ENCODE results near the gene STX16. TPM values are rescaled to one million over a fixed set of nuclear protein-coding genes. Genes with fewer than 3 reads are reported as not detected.

The STX16 gene
- 36.2 TPM for total RNA-seq (2013)
- 100 to 1,000 TPM in 1 of 3 donors, 10 to 100 TPM in 2; 15.6 to 165 (median 27.4) TPM for polyA plus RNA-seq
- 41.8 and 61.6 TPM in 2 replicates for polyA minus RNA-seq
- total RNA-seq, result 5.7 to 67.4 (median 23.0) reads per million in 11 experiments

DNA sequence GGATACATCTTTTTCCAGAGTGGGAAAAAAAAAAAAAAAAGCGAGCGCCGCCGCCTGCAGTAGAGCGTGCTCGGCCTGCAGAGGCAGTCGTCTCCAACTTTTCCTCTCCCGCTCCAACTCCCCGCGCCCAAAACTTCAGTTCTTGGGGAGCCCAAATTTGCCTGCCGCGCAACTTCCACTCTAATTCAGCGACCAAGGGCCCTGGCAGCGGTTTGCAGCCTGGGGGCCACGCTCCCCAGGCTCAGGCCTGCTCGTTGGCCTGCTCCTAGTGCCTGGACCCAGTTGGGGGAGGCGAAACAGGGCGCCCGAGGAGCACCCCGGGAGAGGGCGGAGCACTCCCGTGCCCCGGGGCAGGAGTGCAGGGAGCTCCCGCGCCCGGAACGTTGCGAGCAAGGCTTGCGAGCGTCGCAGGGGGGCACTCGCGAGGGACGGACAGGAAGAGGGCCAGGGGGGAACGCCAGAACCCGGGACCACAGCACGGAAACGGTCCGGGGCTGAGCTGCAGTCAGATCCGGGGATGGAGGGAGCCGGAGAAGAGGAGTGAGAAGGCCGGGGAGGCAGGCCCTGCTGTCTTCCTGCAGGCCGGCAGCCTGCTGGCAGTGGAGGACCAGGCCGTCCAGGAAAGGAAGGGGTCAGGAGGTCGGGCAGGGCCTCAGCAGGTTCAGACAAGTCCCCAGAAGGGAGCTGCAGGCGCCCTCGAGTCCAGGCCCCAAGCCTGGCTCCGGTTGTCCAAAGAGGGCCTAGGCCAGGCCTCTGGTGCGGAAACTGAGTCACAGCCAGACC lies at the start of gene STX16:
Gene STX16 (plus strand): TSS at position 508 of the 783 bp plus-strand sequence. CDS start 724 bp downstream, outside the sequence.
- Mint-ChIP-seq H3K4me3 (peak within 1 kb of the TSS; percentile 96 to 97), H3K36me3 (peaks cover 3 to 4% of the 10 kb centered on the region in 2 donors), H3K27ac (peak within 1 kb of the TSS; percentile 96 to 99 (median 98)), H3K9me3 (peaks cover 0 to 6% (median 0%) of the 10 kb centered on the region in 7 donors), H3K4me1 (peaks cover 20% of the 10 kb centered on the region), H3K27me3 (ENCODE audit: low read depth in 3 of 3) (peaks cover 12 to 15% (median 14%) of the 10 kb centered on the region in 3 donors)
- WGBS (ENCODE audit: insufficient coverage), result under 1% methylated on average over 43 of the region's 49 CpGs
- peak within 1 kb of the TSS; percentile 68 to 100 (median 91) for H3K4me3 ChIP-seq (replicated peaks in 1 of 3; ENCODE audit: low read depth in 2 of 3, low read length in 3 of 3)
- peak within 1 kb of the TSS; percentile 97 for H2AFZ ChIP-seq (ENCODE audit: insufficient read depth, low read depth, low read length, poor library complexity, severe bottlenecking)
- peaks cover 11% of the 10 kb centered on the region for H4K20me1 ChIP-seq (ENCODE audit: insufficient read depth, low read length)
- peak within 1 kb of the TSS; percentile 98 for H3K4me2 ChIP-seq (replicated peaks; ENCODE audit: extremely low read depth, low read length, poor library complexity, severe bottlenecking)
- H3K27ac ChIP-seq (ENCODE audit: low read depth in 1 of 2, low read length in 2 of 2), result peak within 1 kb of the TSS; percentile 95 to 98
- intact Hi-C loops (cut with micrococcal nuclease), result loop anchor here (5.0 to 10.0 kb wide), 6 partner anchors 196 to 394 kb away; partner anchors contain the start of genes VAPB (in 2 of the 2), PRELID3B (in 1 of the 2) and RAB22A (in 1 of the 2)
- peaks cover 0 to 10% of the 10 kb centered on the region in 2 donors for H3K36me3 ChIP-seq (replicated peaks in 1 of 2; ENCODE audit: control insufficient read depth in 1 of 2, insufficient read depth in 2 of 2, low read length in 2 of 2)
- peaks cover 47% of the 10 kb centered on the region for H3K79me2 ChIP-seq (ENCODE audit: insufficient read depth, low read length)
- peaks cover 21 to 44% of the 10 kb centered on the region in 2 donors for H3K4me1 ChIP-seq (ENCODE audit: control insufficient read depth in 1 of 2, insufficient read depth in 2 of 2, low read length in 2 of 2)
- H3K9me3 ChIP-seq (replicated peaks in 1 of 2; ENCODE audit: control insufficient read depth in 1 of 2, insufficient read depth in 1 of 2, low read length in 2 of 2), result no peaks in the 10 kb centered on the region
- TF ChIP-seq, protein P1, sequence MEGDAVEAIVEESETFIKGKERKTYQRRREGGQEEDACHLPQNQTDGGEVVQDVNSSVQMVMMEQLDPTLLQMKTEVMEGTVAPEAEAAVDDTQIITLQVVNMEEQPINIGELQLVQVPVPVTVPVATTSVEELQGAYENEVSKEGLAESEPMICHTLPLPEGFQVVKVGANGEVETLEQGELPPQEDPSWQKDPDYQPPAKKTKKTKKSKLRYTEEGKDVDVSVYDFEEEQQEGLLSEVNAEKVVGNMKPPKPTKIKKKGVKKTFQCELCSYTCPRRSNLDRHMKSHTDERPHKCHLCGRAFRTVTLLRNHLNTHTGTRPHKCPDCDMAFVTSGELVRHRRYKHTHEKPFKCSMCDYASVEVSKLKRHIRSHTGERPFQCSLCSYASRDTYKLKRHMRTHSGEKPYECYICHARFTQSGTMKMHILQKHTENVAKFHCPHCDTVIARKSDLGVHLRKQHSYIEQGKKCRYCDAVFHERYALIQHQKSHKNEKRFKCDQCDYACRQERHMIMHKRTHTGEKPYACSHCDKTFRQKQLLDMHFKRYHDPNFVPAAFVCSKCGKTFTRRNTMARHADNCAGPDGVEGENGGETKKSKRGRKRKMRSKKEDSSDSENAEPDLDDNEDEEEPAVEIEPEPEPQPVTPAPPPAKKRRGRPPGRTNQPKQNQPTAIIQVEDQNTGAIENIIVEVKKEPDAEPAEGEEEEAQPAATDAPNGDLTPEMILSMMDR (IDR thresholded peaks at IDR 0.05), result peak; percentile 92
- DNase-seq, result peak; percentile 80 to 90 (median 88)
- peaks cover 3 to 18% of the 10 kb centered on the region in 2 donors for H3K27me3 ChIP-seq (ENCODE audit: control insufficient read depth in 2 of 2, insufficient read depth in 2 of 2, low read length in 2 of 2)
- H3K9ac ChIP-seq (ENCODE audit: insufficient read depth, low read length, poor library complexity, severe bottlenecking), result peak within 1 kb of the TSS; percentile 90

GRCh38 chr20:58602124-58602523 lies 49.0 kb upstream of the STX16 start:
- Histone ChIP-seq H3K4me3 (replicated peaks in 1 of 3; ENCODE audit: low read depth in 2 of 3, low read length in 3 of 3) (no peak overlapping the region), H3K4me2 (replicated peaks; ENCODE audit: extremely low read depth, low read length, poor library complexity, severe bottlenecking) (no peak overlapping the region), H3K9ac (ENCODE audit: insufficient read depth, low read length, poor library complexity, severe bottlenecking) (no peak overlapping the region), H3K36me3 (replicated peaks in 1 of 2; ENCODE audit: control insufficient read depth in 1 of 2, insufficient read depth in 2 of 2, low read length in 2 of 2) (no peaks in the 10 kb centered on the region), H4K20me1 (ENCODE audit: insufficient read depth, low read length) (no peaks in the 10 kb centered on the region), H3K27me3 (ENCODE audit: control insufficient read depth in 2 of 2, insufficient read depth in 2 of 2, low read length in 2 of 2) (no peaks in the 10 kb centered on the region), H3K9me3 (replicated peaks in 1 of 2; ENCODE audit: control insufficient read depth in 1 of 2, insufficient read depth in 1 of 2, low read length in 2 of 2) (no peaks in the 10 kb centered on the region), H2AFZ (ENCODE audit: insufficient read depth, low read depth, low read length, poor library complexity, severe bottlenecking) (no peak overlapping the region), H3K27ac (ENCODE audit: low read depth in 1 of 2, low read length in 2 of 2) (no peak overlapping the region), H3K4me1 (ENCODE audit: control insufficient read depth in 1 of 2, insufficient read depth in 2 of 2, low read length in 2 of 2) (no peaks in the 10 kb centered on the region), H3K79me2 (ENCODE audit: insufficient read depth, low read length) (no peaks in the 10 kb centered on the region)
- no peak for DNase-seq
- Mint-ChIP-seq H3K27me3 (ENCODE audit: low read depth in 3 of 3) (peaks cover 0 to 8% (median 5%) of the 10 kb centered on the region in 3 donors), H3K9me3 (peaks cover 0 to 6% (median 0%) of the 10 kb centered on the region in 7 donors), H3K36me3 (no peaks in the 10 kb centered on the region), H3K4me3 (no peak overlapping the region), H3K4me1 (no peaks in the 10 kb centered on the region), H3K27ac (no peak overlapping the region)
- 100% methylated on average over 2 of the region's 5 CpGs for WGBS (ENCODE audit: insufficient coverage)
- TF ChIP-seq, protein P1 (IDR thresholded peaks at IDR 0.05), result no peak
- intact Hi-C loops (cut with micrococcal nuclease), result no loop called here

Measured in CD14-positive monocyte (primary cell).